Measurements from ENCODE around the gene PHF21A.

- no peak for TF ChIP-seq CTCF (IDR thresholded peaks at IDR 0.05; ENCODE audit: low read depth, low read length, missing input control)
- no peak for TF ChIP-seq FOXA2 (IDR thresholded peaks at IDR 0.05)
- TF ChIP-seq REST (IDR thresholded peaks at IDR 0.05), result no peak
- TF ChIP-seq SP1 (IDR thresholded peaks at IDR 0.05), result no peak
- TF ChIP-seq YY1 (IDR thresholded peaks at IDR 0.05), result no peak
- TF ChIP-seq RAD21 (IDR thresholded peaks at IDR 0.05), result no peak
- TF ChIP-seq TAF1 (conservative IDR thresholded peaks at IDR 0.05), result no peak
- TF ChIP-seq ATF3 (IDR thresholded peaks at IDR 0.05), result no peak
- TF ChIP-seq EGR1 (IDR thresholded peaks at IDR 0.05; ENCODE audit: low read depth in 2 of 2), result no peak
- no peak for TF ChIP-seq JUND (IDR thresholded peaks at IDR 0.05)
- TF ChIP-seq MAX (IDR thresholded peaks at IDR 0.05), result no peak
- TF ChIP-seq HNF4G (IDR thresholded peaks at IDR 0.05), result no peak
Measured at GRCh38 chr11:46051102-46051501, 70.2 kb downstream of the PHF21A start.
